ENCODE data around the gene KRT2. TPM values are rescaled to one million over a fixed set of nuclear protein-coding genes. Genes with fewer than 3 reads are reported as not detected.

The KRT2 gene
- total and polyA plus RNA-seq, 9 of the 15 experiments (the other 6 are each of a cell fraction or from before 2014, with no cell fraction given) = 0.03 to 0.69 (median 0.07) TPM; not detected in 2

DNA sequence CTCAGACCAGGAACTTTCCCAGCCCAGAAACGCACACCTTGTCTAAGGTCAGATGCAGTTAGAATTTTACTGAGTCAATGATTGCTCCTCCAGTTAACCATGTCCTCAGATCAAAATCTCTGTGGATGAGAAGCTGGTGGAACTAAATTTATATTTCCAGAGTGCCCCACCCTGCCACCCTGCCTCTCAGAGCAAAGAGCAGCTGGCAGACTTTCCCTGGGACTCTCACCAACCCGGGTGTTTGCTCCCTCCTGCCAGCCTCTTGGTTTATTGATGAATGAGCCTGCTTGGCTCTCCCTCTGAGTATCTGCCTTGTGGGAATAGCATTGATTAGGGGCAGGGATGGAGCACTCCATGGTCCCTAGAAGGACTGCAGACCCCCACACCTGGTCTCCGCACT is 34.1 kb upstream of the KRT2 start (continued):
- TF ChIP-seq, protein P1, sequence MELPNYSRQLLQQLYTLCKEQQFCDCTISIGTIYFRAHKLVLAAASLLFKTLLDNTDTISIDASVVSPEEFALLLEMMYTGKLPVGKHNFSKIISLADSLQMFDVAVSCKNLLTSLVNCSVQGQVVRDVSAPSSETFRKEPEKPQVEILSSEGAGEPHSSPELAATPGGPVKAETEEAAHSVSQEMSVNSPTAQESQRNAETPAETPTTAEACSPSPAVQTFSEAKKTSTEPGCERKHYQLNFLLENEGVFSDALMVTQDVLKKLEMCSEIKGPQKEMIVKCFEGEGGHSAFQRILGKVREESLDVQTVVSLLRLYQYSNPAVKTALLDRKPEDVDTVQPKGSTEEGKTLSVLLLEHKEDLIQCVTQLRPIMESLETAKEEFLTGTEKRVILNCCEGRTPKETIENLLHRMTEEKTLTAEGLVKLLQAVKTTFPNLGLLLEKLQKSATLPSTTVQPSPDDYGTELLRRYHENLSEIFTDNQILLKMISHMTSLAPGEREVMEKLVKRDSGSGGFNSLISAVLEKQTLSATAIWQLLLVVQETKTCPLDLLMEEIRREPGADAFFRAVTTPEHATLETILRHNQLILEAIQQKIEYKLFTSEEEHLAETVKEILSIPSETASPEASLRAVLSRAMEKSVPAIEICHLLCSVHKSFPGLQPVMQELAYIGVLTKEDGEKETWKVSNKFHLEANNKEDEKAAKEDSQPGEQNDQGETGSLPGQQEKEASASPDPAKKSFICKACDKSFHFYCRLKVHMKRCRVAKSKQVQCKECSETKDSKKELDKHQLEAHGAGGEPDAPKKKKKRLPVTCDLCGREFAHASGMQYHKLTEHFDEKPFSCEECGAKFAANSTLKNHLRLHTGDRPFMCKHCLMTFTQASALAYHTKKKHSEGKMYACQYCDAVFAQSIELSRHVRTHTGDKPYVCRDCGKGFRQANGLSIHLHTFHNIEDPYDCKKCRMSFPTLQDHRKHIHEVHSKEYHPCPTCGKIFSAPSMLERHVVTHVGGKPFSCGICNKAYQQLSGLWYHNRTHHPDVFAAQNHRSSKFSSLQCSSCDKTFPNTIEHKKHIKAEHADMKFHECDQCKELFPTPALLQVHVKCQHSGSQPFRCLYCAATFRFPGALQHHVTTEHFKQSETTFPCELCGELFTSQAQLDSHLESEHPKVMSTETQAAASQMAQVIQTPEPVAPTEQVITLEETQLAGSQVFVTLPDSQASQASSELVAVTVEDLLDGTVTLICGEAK (IDR thresholded peaks at IDR 0.05) = no peak
- TF ChIP-seq, protein P1 (CRISPR knock-in tag; IDR thresholded peaks at IDR 0.05) = no peak
- TF ChIP-seq HNRNPK (IDR thresholded peaks at IDR 0.05; ENCODE audit: low read depth, low read length, poor library complexity, severe bottlenecking) (no peak), JUN (IDR thresholded peaks at IDR 0.05; ENCODE audit: borderline replicate concordance, low read depth, low read length) (no peak), JUN (CRISPR knock-in tag; IDR thresholded peaks at IDR 0.05; ENCODE audit: borderline replicate concordance) (no peak), SOX6 (IDR thresholded peaks at IDR 0.05) (no peak)

Data from K562 (cell line).